H1 (cell line): ENCODE measurements around the gene AKR7A2.

Source experiments
- CHD2 ChIP-seq: IDR thresholded peaks from 2 replicates; pipeline ENCODE4 v1.6.1; 2012; ENCODE audit warnings: low read length, improper control_type of control experiment
- GABPA ChIP-seq: IDR thresholded peaks from 2 replicates; pipeline ENCODE4 v1.6.1; 2011; ENCODE audit warnings: mild to moderate bottlenecking, low read length, moderate library complexity, borderline replicate concordance; ENCODE audit not compliant: insufficient read depth
- MAFK ChIP-seq: IDR thresholded peaks from 2 replicates; pipeline ENCODE4 v1.6.1; 2012; ENCODE audit warnings: low read depth, mild to moderate bottlenecking, improper control_type of control experiment, low read length
- NRF1 ChIP-seq: IDR thresholded peaks from 2 replicates; pipeline ENCODE4 v1.6.1; 2011; ENCODE audit warnings: mild to moderate bottlenecking, low read depth, low read length, improper control_type of control experiment

- TF ChIP-seq GABPA = no peak
- no peak for TF ChIP-seq NRF1
- TF ChIP-seq CHD2 = no peak
- TF ChIP-seq MAFK = no peak
Observed at GRCh38 chr1:19319196-19319595, 7.3 kb upstream of the AKR7A2 start.
